ENCODE results near the gene FAM177B.

The FAM177B gene

DNA sequence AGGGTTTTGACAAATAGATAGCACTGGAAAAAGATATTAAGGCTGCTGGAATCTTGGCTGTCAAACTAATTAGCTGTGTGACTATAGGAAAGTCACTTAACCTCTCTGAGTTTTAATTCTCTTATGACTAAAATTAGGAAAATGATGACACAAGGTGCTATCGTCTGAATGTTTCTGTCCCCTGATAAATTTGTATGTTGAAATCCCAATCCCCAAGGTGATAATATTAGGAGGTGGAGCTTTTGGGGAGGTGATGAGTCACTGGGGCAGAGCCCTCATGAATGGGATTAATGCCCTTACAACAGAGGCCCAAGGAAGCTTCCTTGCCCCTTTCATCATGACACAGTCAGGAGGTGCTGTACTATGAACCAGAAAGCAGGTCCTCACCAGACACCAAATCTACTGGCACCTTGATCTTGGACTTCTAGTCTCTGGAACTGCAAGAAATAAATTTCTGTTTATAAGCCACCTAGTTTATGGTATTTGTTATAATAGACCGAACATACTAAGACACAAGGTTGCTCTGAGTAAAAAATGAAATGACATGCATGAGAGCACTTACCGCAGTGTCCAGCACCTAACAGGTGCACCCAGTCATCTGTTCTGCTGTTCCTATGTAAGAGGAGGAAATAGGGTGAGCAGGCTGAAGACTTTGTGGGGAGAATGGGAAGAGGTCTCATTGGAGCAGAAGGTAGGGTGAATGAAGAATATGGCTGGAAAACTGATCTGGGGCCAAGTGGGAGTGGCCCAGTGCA lies 51.6 kb downstream of the FAM177B start:
- no peak for DNase-seq

DNA sequence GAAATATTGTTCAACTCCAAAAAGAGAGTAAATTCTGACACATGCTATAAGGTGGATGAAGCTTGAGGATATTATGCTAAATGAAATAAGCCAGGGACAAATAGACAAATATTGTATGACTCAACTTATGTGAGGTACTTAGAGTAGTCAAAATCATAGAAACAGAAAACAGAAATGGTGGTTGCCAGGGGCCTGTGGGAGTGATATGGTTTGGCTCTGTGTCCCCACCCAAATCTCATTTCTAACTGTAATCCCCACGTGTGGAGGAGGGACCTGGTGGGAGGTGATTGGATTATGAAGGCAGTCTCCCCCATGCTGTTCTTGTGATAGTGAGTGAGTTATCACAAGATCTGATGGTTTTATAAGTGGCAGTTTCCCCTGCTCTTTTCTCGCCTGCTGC lies 53.1 kb downstream of the FAM177B start:
- no peak for DNase-seq

DNA sequence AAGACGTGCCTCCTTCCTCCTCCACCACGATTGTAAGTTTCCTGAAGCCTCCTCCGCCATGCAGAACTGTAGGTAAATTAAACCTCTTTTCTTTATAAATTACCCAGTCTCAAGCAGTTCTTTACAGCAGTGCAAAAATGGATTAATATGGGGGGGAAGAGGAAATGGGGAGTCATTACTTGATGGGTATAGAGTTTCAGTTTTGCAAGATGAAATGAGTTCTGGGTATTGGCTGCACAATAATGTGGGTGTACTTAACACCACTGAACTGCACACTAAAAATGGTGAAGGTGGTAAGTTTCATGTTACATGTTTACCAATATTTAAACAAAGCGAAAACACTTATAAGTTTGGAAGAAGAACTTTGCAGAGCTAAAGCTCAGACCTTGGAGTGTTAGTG lies 53.5 kb downstream of the FAM177B start:
- no peak for DNase-seq

DNA sequence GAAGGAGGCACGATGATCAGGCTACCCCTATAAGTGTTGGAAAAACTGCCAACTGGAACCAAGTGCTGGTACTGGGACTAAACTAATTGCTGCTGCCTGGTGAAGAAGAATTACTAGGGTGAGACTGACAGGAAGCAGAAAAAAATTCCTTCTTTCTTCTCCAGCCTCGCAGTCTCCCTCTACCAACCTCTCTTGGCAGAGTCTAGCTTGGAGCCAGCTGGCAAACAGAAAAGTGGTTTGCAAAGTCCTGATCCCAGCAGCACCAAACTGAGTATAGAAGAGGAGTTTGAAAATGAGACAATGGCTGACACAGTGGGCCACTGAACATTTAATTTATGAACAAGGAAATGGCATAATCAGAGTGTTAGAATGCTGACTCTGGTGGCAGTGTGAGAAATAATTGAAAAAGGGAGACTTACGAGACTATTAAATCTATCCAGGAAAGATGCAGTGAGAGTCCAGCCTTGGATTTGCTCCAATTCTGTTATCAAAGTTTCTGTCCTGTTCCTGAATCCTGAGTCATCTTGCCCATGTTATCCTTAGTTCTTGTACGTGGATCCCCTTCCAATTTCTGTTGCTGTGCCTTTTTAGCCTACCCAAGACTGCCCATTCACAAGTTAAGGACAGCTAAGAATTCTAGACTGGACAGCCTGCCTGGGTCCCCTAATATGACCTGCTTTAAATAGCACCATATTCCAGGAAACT lies 54.2 kb downstream of the FAM177B start:
- DNase-seq: no peak

DNA sequence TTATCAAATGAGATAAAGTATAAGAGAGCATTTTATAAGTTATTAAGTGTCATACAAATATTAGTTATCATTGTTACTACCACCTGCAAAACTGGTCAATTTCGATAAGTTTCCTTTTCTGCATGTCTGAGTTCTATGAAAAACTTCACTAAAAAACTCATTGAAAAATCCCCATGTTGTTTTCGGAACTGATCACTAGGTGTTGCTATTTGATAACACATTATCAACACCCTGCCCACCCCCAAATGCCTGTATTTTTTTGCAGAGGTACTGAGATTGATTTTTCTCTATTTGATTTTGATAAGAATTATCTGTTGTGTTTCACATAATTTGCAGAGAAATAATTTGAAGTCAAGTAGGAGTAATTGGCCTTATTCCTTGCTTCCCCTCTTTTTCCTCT lies 55.7 kb downstream of the FAM177B start:
- DNase-seq: no peak

DNA sequence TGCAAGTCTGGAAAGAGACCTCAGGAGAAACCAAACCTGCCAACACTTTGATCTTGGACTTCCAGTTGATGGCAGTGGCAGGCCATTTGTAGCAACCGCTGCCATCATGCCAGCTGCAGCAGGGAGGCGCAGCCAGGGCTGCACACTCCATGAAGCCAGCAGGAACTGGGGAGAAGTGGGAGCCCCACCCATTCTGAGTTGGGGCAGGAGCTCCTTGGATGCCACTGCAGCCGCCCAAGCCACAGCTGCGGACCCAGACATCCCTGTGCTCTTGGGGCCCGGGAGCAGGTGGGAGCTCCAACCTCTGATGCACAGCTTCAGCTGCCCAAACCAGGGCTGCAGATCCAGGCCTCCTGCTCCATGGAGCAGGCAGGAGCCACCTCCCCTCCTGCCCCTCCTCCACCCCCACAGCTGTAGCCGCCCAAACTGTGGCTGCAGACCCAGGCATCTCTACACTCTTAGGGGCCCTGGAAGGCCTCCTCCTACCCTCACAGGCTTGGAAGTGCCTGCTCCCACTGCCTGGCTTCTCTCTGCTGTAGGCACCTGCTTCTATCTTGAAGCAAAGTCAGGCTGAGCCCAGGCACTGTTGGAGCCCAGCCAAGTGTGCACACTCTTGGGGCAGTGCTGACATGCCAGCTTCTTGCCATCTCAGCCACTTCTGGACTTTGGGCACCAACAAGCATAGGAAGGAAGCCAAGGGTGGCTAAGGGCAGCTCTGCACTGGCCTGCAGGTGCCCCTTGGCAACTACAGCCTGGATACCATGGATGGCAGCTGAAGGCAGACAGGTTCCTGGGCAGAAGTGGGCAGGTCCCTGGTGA lies 57.9 kb downstream of the FAM177B start:
- DNase-seq: no peak

DNA sequence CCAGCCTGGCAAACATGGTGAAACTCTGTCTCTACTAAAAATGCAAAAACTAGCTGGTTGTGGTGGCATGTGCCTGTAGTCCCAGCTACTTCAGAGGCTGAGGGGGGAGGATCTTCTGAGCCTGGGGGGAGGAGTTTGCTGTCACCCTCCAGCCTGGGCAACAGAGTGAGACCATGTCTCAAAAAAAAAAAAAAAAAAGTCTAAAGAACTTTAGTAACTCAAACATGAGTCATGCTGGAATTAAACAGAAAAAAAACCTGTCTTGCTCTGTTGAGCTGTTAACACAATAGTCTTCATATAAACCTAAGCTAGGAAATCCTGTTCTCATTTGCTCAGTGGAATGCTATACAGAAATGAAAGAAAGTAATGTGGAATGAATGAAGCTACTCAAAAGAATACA lies 61.1 kb downstream of the FAM177B start:
- no peak for DNase-seq

DNA sequence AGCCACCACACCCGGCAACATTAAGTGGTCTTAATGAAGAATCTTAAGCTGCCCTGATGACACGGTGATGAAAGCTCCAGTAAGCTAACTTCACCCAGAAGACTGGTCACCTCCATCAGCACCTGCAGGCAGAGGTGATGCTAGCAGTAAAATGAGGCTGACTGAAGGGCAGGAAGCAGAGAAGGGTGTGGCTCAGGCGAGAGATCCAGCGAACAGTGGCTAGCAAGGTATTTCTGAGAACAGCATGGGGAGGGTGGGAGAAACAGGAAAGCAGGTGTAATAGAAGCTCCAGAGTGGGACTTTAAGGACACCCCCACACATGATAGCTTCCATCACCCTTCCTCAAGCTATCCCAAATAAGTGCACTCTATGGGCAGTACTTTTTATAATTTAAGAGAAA lies 62.0 kb downstream of the FAM177B start:
- no peak for DNase-seq

Data from DMS79 (cell line).